GM12878 (cell line): ENCODE data around the gene GRM5. TPM values are rescaled to one million over a fixed set of nuclear protein-coding genes. Genes with fewer than 3 reads are reported as not detected.

Experiments
- ATAC-seq: fragments of 200-7000 bp; cut with Tn5 transposase; 3 replicates; pipeline ENCODE4 v1.9.1; 2020; ENCODE audit warnings: mild to moderate bottlenecking, moderate library complexity
- BruUV-seq: library from RNA; stranded (reverse); fragments of 400-500 nt; replicated peaks from 2 replicates; lab custom pipeline; 2021; lab: Mats Ljungman, UMichigan
- CTCF ChIA-PET: fragments of 300-600 bp; sonication (Branson Sonifier 250); formaldehyde crosslinking; extraction: SDS; loops from one replicate; lab custom pipeline; 2021; ENCODE audit warnings: inconsistent platforms; lab: Yijun Ruan, JAX
- POLR2A ChIA-PET: fragments of 350-600 bp; formaldehyde crosslinking; extraction: SDS; loops from one replicate; lab custom pipeline; 2021; ENCODE audit warnings: inconsistent platforms; lab: Charles Lee
- RAD21 ChIA-PET: fragments of 300-600 bp; sonication (Branson Sonifier 250); formaldehyde crosslinking; loops from one replicate; lab custom pipeline; 2023; ENCODE audit warnings: antibody characterized with exemption; ENCODE audit not compliant: unreplicated experiment; lab: Charles Lee
- SMC1A ChIA-PET: fragments of 300-600 bp; sonication (Branson Sonifier 250); formaldehyde crosslinking; loops from one replicate; lab custom pipeline; 2023; ENCODE audit not compliant: unreplicated experiment, uncharacterized antibody; lab: Charles Lee
- DNase-seq: peaks from one replicate; pipeline ENCODE4 v3.0.0-alpha.2; 2011; ENCODE audit warnings: low read depth, low spot score
- FAIRE-seq: peaks from 3 replicates; lab custom pipeline; 2011; peaks lifted over from hg19 to GRCh38; lab: Jason Lieb, UNC
- H2AFZ ChIP-seq: 2 replicates; pipeline ENCODE4 v1.6.0; 2011; ENCODE audit warnings: low read depth, low read length, control low read depth; ENCODE audit not compliant: control insufficient read depth
- H3K27ac ChIP-seq: 2 replicates; pipeline ENCODE4 v1.5.1; 2011; ENCODE audit warnings: control low read depth; ENCODE audit not compliant: control insufficient read depth, insufficient read depth
- H3K27me3 ChIP-seq, 2 experiments: replicated peaks in 1 of 2; 2 replicates each; pipeline versions ENCODE4 v1.6.0 to v1.6.1; 2011; ENCODE audit warnings: low read length in 1 of 2; ENCODE audit not compliant: control insufficient read depth in 2 of 2, insufficient read depth in 2 of 2
- H3K36me3 ChIP-seq, 2 experiments: 2 replicates each; pipeline ENCODE4 v1.5.1; 2011; ENCODE audit warnings: low read length in 1 of 2; ENCODE audit not compliant: control insufficient read depth in 2 of 2, insufficient read depth in 2 of 2
- H3K4me1 ChIP-seq: 2 replicates; pipeline ENCODE4 v1.6.1; 2011; ENCODE audit warnings: mild to moderate bottlenecking, low read length, moderate library complexity, mixed read lengths; ENCODE audit not compliant: control insufficient read depth, insufficient read depth
- H3K4me2 ChIP-seq: 2 replicates; pipeline ENCODE4 v1.6.0; 2011; ENCODE audit warnings: control low read depth; ENCODE audit not compliant: control insufficient read depth, insufficient read depth
- H3K4me3 ChIP-seq: fragments of 200-600 bp; sonication (generic); 2 replicates; pipeline ENCODE4 v1.5.1; 2016
- H3K79me2 ChIP-seq: 2 replicates; pipeline ENCODE4 v1.6.0; 2011; ENCODE audit warnings: low read length; ENCODE audit not compliant: control insufficient read depth, insufficient read depth
- H3K9ac ChIP-seq: 2 replicates; pipeline ENCODE4 v1.8.0; 2011; ENCODE audit warnings: low read length, control low read depth, mixed read lengths; ENCODE audit not compliant: control insufficient read depth, insufficient read depth
- H3K9me3 ChIP-seq: replicated peaks from 3 replicates; pipeline ENCODE4 v1.5.1; 2011; ENCODE audit warnings: mild to moderate bottlenecking, low read length; ENCODE audit not compliant: control insufficient read depth, insufficient read depth
- H4K20me1 ChIP-seq: 2 replicates; pipeline ENCODE4 v1.6.0; 2011; ENCODE audit not compliant: control insufficient read depth, insufficient read depth
- CBX3 ChIP-seq: fragments of 200-600 bp; sonication (generic); IDR thresholded peaks from 2 replicates; pipeline ENCODE4 v1.6.1; 2016; ENCODE audit warnings: low read depth, borderline replicate concordance
- EED ChIP-seq: sonication (generic); IDR thresholded peaks from 2 replicates; pipeline ENCODE4 v1.6.1; 2016; ENCODE audit warnings: antibody characterized with exemption, low read depth
- EP300 ChIP-seq, 2 experiments: fragments of 150-350 bp in 1 of 2; IDR thresholded peaks; 2 replicates each; pipeline ENCODE4 v1.6.1; 2011 to 2012; ENCODE audit warnings: low read depth in 2 of 2, low read length in 2 of 2, borderline replicate concordance in 1 of 2, improper control_type of control experiment in 1 of 2, inconsistent platforms in 1 of 2; ENCODE audit not compliant: control insufficient read depth in 1 of 2
- ESRRA ChIP-seq: IDR thresholded peaks from 2 replicates; pipeline ENCODE4 v1.6.1; 2012; ENCODE audit warnings: mild to moderate bottlenecking, low read length, improper control_type of control experiment
- HDAC6 ChIP-seq: fragments of 200-600 bp; sonication (generic); IDR thresholded peaks from one replicate; pipeline ENCODE4 v1.8.0; 2017; ENCODE audit warnings: antibody characterized with exemption; ENCODE audit not compliant: unreplicated experiment
- MTA3 ChIP-seq: IDR thresholded peaks from 2 replicates; pipeline ENCODE4 v1.6.1; 2012; ENCODE audit warnings: low read length, inconsistent platforms, borderline replicate concordance
- NFXL1 ChIP-seq: fragments of 450-650 bp; IDR thresholded peaks from 2 replicates; pipeline ENCODE4 v1.6.1; 2017; ENCODE audit warnings: antibody characterized with exemption, mild to moderate bottlenecking, borderline replicate concordance
- PAX8 ChIP-seq: fragments of 450-650 bp; IDR thresholded peaks from 2 replicates; pipeline ENCODE4 v1.6.1; 2017; ENCODE audit warnings: mild to moderate bottlenecking, moderate library complexity
- POLR2AphosphoS5 ChIP-seq: IDR thresholded peaks from 2 replicates; pipeline ENCODE4 v1.6.1; 2011; ENCODE audit warnings: mild to moderate bottlenecking, low read length, inconsistent platforms
- RB1 ChIP-seq: fragments of 450-650 bp; formaldehyde crosslinking; IDR thresholded peaks from 2 replicates; pipeline ENCODE4 v1.6.1; 2017; ENCODE audit warnings: mild to moderate bottlenecking, borderline replicate concordance
- SMAD5 ChIP-seq: IDR thresholded peaks from 2 replicates; pipeline ENCODE4 v1.6.1; 2016; ENCODE audit warnings: antibody characterized with exemption, low read depth
- SP1 ChIP-seq: IDR thresholded peaks from one replicate; pipeline ENCODE4 v1.6.1; 2011; ENCODE audit warnings: low read depth, low read length
- YY1 ChIP-seq: IDR thresholded peaks from 2 replicates; pipeline ENCODE4 v1.6.1; 2011; ENCODE audit warnings: low read depth, mild to moderate bottlenecking, low read length
- ZNF207 ChIP-seq: fragments of 450-650 bp; IDR thresholded peaks from 2 replicates; pipeline ENCODE4 v1.6.1; 2014; ENCODE audit warnings: antibody characterized with exemption, mild to moderate bottlenecking, borderline replicate concordance
- WGBS: methylation state at CpG from one replicate; pipeline ENCODE4 v1.1.6; 2016; ENCODE audit warnings: low lambda C conversion rate; ENCODE audit not compliant: insufficient replicate concordance, insufficient coverage; ENCODE audit errors: missing lambda C conversion rate; 5-methylcytosine and 5-hydroxymethylcytosine counted together
- in situ Hi-C: fragments of 300-500 bp; cut with MboI; formaldehyde crosslinking; loops from 9 replicates; pipeline ENCODE4 v1.14.3; 2018; ENCODE audit warnings: mixed read lengths
- intact Hi-C: fragments of 100-400 bp; cut with micrococcal nuclease; formaldehyde crosslinking; loops from one replicate; pipeline ENCODE4 v1.14.2; 2022; ENCODE audit not compliant: unreplicated experiment
- polyA plus RNA-seq, 11 experiments: library from polyadenylated mRNA; depleted of rRNA in 4 of 11; unstranded in 6 of 11; stranded (reverse) in 5 of 11; fragments of >200 nt; fragmentation: Nextera tagmentation in 4 of 11; fragmentation: Illumina TruSeq in 1 of 11; extraction: Ambion mirVana in 4 of 11; extraction: Trizol in 1 of 11; gene quantifications; 1 replicate in 1 of 11; 2 replicates in 10 of 11; pipeline versions ENCODE4 v1.2.1 to v1.2.3, GENCODE V29; 2011 to 2016; ENCODE audit warnings: inconsistent platforms in 2 of 11, missing spikeins in 2 of 11, low read depth in 1 of 11
- total RNA-seq, 4 experiments: library from RNA; depleted of rRNA in 3 of 4; stranded (reverse); fragments of >200 nt in 3 of 4; fragmentation: Illumina TruSeq in 1 of 4; extraction: Trizol in 1 of 4; gene quantifications; 2 replicates each; pipeline versions ENCODE4 v1.2.1 to v1.2.3, GENCODE V29; 2013 to 2021
- TF ChIP-seq, protein P1 (sequence below), 3 experiments: IDR thresholded peaks in 2 of 3; conservative IDR thresholded peaks in 1 of 3; 2 replicates each; pipeline ENCODE4 v1.5.1; 2011; ENCODE audit warnings: low read depth in 3 of 3, low read length in 3 of 3, mild to moderate bottlenecking in 3 of 3, control low read depth in 2 of 3, moderate library complexity in 2 of 3, inconsistent platforms in 1 of 3, mixed read lengths in 1 of 3; ENCODE audit not compliant: control insufficient read depth in 2 of 3, insufficient read depth in 1 of 3; ENCODE audit errors: extremely low read depth in 1 of 3

GRM5 gene
- total and polyA plus RNA-seq, 10 of the 15 experiments (the other 5 are each of a cell fraction or from before 2014, with no cell fraction given), result not detected

DNA sequence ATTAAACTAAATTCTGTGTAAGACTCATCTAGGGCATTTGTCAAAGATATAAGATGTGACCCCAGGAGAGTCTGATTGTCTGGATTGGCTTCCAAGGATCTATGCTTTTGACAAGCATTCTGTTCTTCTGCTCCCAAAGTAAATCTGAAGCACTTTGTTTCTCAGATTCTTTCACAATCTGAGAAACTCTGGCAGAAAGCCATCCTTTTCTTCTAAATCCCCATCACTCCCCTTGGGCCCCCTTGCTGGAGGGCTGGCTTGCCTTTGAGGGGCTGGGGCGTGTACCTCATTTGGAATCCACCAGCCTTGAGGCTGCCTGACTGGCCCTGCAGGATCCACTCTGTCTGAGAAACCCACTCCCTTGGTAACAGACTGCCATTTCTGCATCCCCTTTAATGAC is 554.8 kb downstream of the GRM5 start:
- H3K4me3 ChIP-seq, result no peak overlapping the region

DNA sequence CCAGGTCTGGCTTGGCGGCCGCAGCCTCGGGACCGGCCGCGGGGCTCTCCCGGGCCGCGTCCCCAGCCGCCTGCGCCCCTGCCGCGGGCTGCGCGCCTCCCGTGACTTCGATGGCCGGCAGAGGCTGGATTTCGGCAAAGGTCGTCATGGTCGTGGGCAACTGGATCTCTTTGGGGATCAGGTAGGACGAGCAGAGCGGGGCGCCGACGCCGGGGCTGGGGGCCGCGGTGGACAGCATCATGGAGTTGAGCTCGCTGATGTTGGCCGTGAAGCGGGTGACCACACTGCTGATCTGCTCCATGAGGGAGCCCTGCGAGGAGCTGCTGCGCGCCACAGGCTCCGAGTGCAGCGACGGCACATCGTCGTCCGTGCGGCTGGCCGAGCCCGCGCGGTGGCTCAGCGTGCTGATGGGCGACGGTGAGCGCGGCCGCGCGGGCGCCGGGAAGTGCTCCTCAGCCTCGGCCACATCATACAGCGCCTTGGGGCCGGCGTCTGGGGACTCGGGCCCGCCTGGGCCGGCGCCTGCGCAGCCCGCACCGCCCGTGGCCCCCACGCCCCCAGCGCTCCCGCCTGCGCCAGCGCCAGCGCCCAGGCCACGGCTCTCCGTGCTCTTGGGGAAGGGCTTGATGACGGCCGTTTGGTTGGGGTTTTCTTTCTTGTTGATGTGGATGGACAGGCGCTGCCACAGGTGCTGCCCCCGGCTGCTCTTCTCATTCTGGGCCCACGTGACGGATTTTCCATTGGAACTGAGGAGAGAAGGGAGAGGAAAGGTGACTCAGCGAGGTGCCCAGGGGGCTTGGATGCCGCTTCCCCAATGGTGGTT is 556.8 kb downstream of the GRM5 start:
- peak overlapping the region; percentile 38; the same call in 1 of the 2 replicates for H3K9ac ChIP-seq
- H3K4me1 ChIP-seq, result no peaks in the 10 kb centered on the region
- ChIA-PET SMC1A (no interaction called here), RAD21 (no interaction called here), CTCF (no interaction called here), POLR2A (no interaction called here)
- no peak for FAIRE-seq
- no peaks in the 10 kb centered on the region for H3K79me2 ChIP-seq
- H3K27me3 ChIP-seq, result peaks cover 7 to 9% of the 10 kb centered on the region in 2 experiments; a peak in 3 of 4 replicates
- BruUV-seq, result no TSS peak
- intact Hi-C loops, result no loop called here
- no peak for DNase-seq
- 42% methylated on average over 58 of the region's 84 CpGs for WGBS
- H3K36me3 ChIP-seq, result no peaks in the 10 kb centered on the region
- no peak overlapping the region for H3K27ac ChIP-seq
- in situ Hi-C loops, result no loop called here
- H3K4me3 ChIP-seq, result peak overlapping the region; percentile 33; the same call in 1 of the 2 replicates
- ATAC-seq, result peak; percentile 76
- H3K4me2 ChIP-seq, result peak overlapping the region; percentile 87
- no peaks in the 10 kb centered on the region for H4K20me1 ChIP-seq
- H3K9me3 ChIP-seq, result no peaks in the 10 kb centered on the region
- H2AFZ ChIP-seq, result peak overlapping the region; percentile 72
- TF ChIP-seq, protein P1, sequence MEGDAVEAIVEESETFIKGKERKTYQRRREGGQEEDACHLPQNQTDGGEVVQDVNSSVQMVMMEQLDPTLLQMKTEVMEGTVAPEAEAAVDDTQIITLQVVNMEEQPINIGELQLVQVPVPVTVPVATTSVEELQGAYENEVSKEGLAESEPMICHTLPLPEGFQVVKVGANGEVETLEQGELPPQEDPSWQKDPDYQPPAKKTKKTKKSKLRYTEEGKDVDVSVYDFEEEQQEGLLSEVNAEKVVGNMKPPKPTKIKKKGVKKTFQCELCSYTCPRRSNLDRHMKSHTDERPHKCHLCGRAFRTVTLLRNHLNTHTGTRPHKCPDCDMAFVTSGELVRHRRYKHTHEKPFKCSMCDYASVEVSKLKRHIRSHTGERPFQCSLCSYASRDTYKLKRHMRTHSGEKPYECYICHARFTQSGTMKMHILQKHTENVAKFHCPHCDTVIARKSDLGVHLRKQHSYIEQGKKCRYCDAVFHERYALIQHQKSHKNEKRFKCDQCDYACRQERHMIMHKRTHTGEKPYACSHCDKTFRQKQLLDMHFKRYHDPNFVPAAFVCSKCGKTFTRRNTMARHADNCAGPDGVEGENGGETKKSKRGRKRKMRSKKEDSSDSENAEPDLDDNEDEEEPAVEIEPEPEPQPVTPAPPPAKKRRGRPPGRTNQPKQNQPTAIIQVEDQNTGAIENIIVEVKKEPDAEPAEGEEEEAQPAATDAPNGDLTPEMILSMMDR (IDR thresholded peaks at IDR 0.05 in 2 of 3, conservative IDR thresholded peaks at IDR 0.05 in 1 of 3; ENCODE audit: control insufficient read depth in 2 of 3, extremely low read depth in 1 of 3, insufficient read depth in 1 of 3, low read depth in 3 of 3, low read length in 3 of 3), result no peak
- TF ChIP-seq EP300 (IDR thresholded peaks at IDR 0.05; ENCODE audit: borderline replicate concordance in 1 of 2, control insufficient read depth in 1 of 2, low read depth in 2 of 2, low read length in 2 of 2), result no peak
- TF ChIP-seq MTA3, result no peak
- TF ChIP-seq PAX8, result no peak
- TF ChIP-seq ZNF207, result no peak
- no peak for TF ChIP-seq ESRRA

More for the DNA sequence above, 554.8 kb downstream of the GRM5 start:
- no peak for ATAC-seq
- in situ Hi-C loops, result no loop called here
- no peaks in the 10 kb centered on the region for H3K36me3 ChIP-seq
- H3K27ac ChIP-seq, result no peak overlapping the region
- peaks cover 7 to 9% of the 10 kb centered on the region in 2 experiments; a peak in 3 of 4 replicates for H3K27me3 ChIP-seq
- SMC1A ChIA-PET, result interaction anchor here (0.9 kb wide), 1 partner anchor 16 kb away, joined by 3 read pairs; no protein-coding TSS in a partner anchor
- no peak overlapping the region for H3K9ac ChIP-seq
- H3K4me2 ChIP-seq, result no peak overlapping the region
- POLR2A ChIA-PET, result no interaction called here
- H3K4me1 ChIP-seq, result no peaks in the 10 kb centered on the region
- RAD21 ChIA-PET, result no interaction called here
- no peaks in the 10 kb centered on the region for H3K9me3 ChIP-seq
- WGBS, result 0% methylated on average over 1 of the region's 1 CpG
- FAIRE-seq, result no peak
- H2AFZ ChIP-seq, result no peak overlapping the region
- no peak for DNase-seq
- BruUV-seq, result no TSS peak
- no peaks in the 10 kb centered on the region for H4K20me1 ChIP-seq
- H3K79me2 ChIP-seq, result no peaks in the 10 kb centered on the region
- TF ChIP-seq HDAC6 (no peak), NFXL1 (no peak), SMAD5 (no peak), POLR2AphosphoS5 (no peak), CBX3 (no peak), RB1 (no peak), EED (no peak), YY1 (no peak), SP1 (no peak)
- intact Hi-C loops, result no loop called here
- CTCF ChIA-PET, result interaction anchor here (1.1 kb wide), 2 partner anchors 29 to 495 kb away, joined by 3 read pairs; no protein-coding TSS in a partner anchor
